GM12878 (cell line): ENCODE data around the gene C1orf232. TPM values are rescaled to one million over a fixed set of nuclear protein-coding genes. Genes with fewer than 3 reads are reported as not detected.

Source experiments
- ATAC-seq: fragments of 200-7000 bp; cut with Tn5 transposase; 3 replicates; pipeline ENCODE4 v1.9.1; 2020; ENCODE audit warnings: mild to moderate bottlenecking, moderate library complexity
- BruUV-seq: library from RNA; stranded (reverse); fragments of 400-500 nt; replicated peaks from 2 replicates; lab custom pipeline; 2021; lab: Mats Ljungman, UMichigan
- CTCF ChIA-PET: fragments of 300-600 bp; sonication (Branson Sonifier 250); formaldehyde crosslinking; extraction: SDS; loops from one replicate; lab custom pipeline; 2021; ENCODE audit warnings: inconsistent platforms; lab: Yijun Ruan, JAX
- POLR2A ChIA-PET: fragments of 350-600 bp; formaldehyde crosslinking; extraction: SDS; loops from one replicate; lab custom pipeline; 2021; ENCODE audit warnings: inconsistent platforms; lab: Charles Lee
- RAD21 ChIA-PET: fragments of 300-600 bp; sonication (Branson Sonifier 250); formaldehyde crosslinking; loops from one replicate; lab custom pipeline; 2023; ENCODE audit warnings: antibody characterized with exemption; ENCODE audit not compliant: unreplicated experiment; lab: Charles Lee
- SMC1A ChIA-PET: fragments of 300-600 bp; sonication (Branson Sonifier 250); formaldehyde crosslinking; loops from one replicate; lab custom pipeline; 2023; ENCODE audit not compliant: unreplicated experiment, uncharacterized antibody; lab: Charles Lee
- DNase-seq: peaks from one replicate; pipeline ENCODE4 v3.0.0-alpha.2; 2011; ENCODE audit warnings: low read depth, low spot score
- FAIRE-seq: peaks from 3 replicates; lab custom pipeline; 2011; peaks lifted over from hg19 to GRCh38; lab: Jason Lieb, UNC
- H2AFZ ChIP-seq: 2 replicates; pipeline ENCODE4 v1.6.0; 2011; ENCODE audit warnings: low read depth, low read length, control low read depth; ENCODE audit not compliant: control insufficient read depth
- H3K27ac ChIP-seq: 2 replicates; pipeline ENCODE4 v1.5.1; 2011; ENCODE audit warnings: control low read depth; ENCODE audit not compliant: control insufficient read depth, insufficient read depth
- H3K27me3 ChIP-seq, 2 experiments: replicated peaks in 1 of 2; 2 replicates each; pipeline versions ENCODE4 v1.6.0 to v1.6.1; 2011; ENCODE audit warnings: low read length in 1 of 2; ENCODE audit not compliant: control insufficient read depth in 2 of 2, insufficient read depth in 2 of 2
- H3K36me3 ChIP-seq, 2 experiments: 2 replicates each; pipeline ENCODE4 v1.5.1; 2011; ENCODE audit warnings: low read length in 1 of 2; ENCODE audit not compliant: control insufficient read depth in 2 of 2, insufficient read depth in 2 of 2
- H3K4me1 ChIP-seq: 2 replicates; pipeline ENCODE4 v1.6.1; 2011; ENCODE audit warnings: mild to moderate bottlenecking, low read length, moderate library complexity, mixed read lengths; ENCODE audit not compliant: control insufficient read depth, insufficient read depth
- H3K4me2 ChIP-seq: 2 replicates; pipeline ENCODE4 v1.6.0; 2011; ENCODE audit warnings: control low read depth; ENCODE audit not compliant: control insufficient read depth, insufficient read depth
- H3K4me3 ChIP-seq: fragments of 200-600 bp; sonication (generic); 2 replicates; pipeline ENCODE4 v1.5.1; 2016
- H3K79me2 ChIP-seq: 2 replicates; pipeline ENCODE4 v1.6.0; 2011; ENCODE audit warnings: low read length; ENCODE audit not compliant: control insufficient read depth, insufficient read depth
- H3K9ac ChIP-seq: 2 replicates; pipeline ENCODE4 v1.8.0; 2011; ENCODE audit warnings: low read length, control low read depth, mixed read lengths; ENCODE audit not compliant: control insufficient read depth, insufficient read depth
- H3K9me3 ChIP-seq: replicated peaks from 3 replicates; pipeline ENCODE4 v1.5.1; 2011; ENCODE audit warnings: mild to moderate bottlenecking, low read length; ENCODE audit not compliant: control insufficient read depth, insufficient read depth
- H4K20me1 ChIP-seq: 2 replicates; pipeline ENCODE4 v1.6.0; 2011; ENCODE audit not compliant: control insufficient read depth, insufficient read depth
- BMI1 ChIP-seq: fragments of 450-650 bp; IDR thresholded peaks from 2 replicates; pipeline ENCODE4 v1.6.1; 2016; ENCODE audit warnings: mild to moderate bottlenecking, moderate library complexity, borderline replicate concordance
- CREB1 ChIP-seq: IDR thresholded peaks from 2 replicates; pipeline ENCODE4 v1.6.1; 2012; ENCODE audit warnings: low read depth, mild to moderate bottlenecking, inconsistent platforms
- CUX1 ChIP-seq: IDR thresholded peaks from 2 replicates; pipeline ENCODE4 v1.6.1; 2012; ENCODE audit warnings: improper control_type of control experiment, low read depth, low read length; ENCODE audit not compliant: insufficient replicate concordance
- EED ChIP-seq: sonication (generic); IDR thresholded peaks from 2 replicates; pipeline ENCODE4 v1.6.1; 2016; ENCODE audit warnings: antibody characterized with exemption, low read depth
- FOXK2 ChIP-seq: fragments of 450-650 bp; IDR thresholded peaks from 2 replicates; pipeline ENCODE4 v1.6.1; 2017; ENCODE audit warnings: mild to moderate bottlenecking, moderate library complexity
- KAT2A ChIP-seq: conservative IDR thresholded peaks from 2 replicates; pipeline ENCODE4 v1.6.1; 2011; ENCODE audit warnings: low read depth, low read length; ENCODE audit not compliant: control insufficient read depth
- NKRF ChIP-seq: fragments of 450-650 bp; conservative IDR thresholded peaks from 2 replicates; pipeline ENCODE4 v1.6.1; 2017; ENCODE audit warnings: mild to moderate bottlenecking, moderate library complexity
- POLR2AphosphoS5 ChIP-seq: IDR thresholded peaks from 2 replicates; pipeline ENCODE4 v1.6.1; 2011; ENCODE audit warnings: mild to moderate bottlenecking, low read length, inconsistent platforms
- SREBF1 ChIP-seq: IDR thresholded peaks from 2 replicates; pipeline ENCODE4 v1.6.1; 2012; ENCODE audit warnings: mild to moderate bottlenecking, low read length
- TAF1 ChIP-seq: IDR thresholded peaks from 2 replicates; pipeline ENCODE4 v1.6.1; 2011; ENCODE audit warnings: mild to moderate bottlenecking, low read depth, low read length, borderline replicate concordance
- ZNF274 ChIP-seq: IDR thresholded peaks from one replicate; pipeline ENCODE4 v1.8.0; 2011; ENCODE audit not compliant: insufficient read length, insufficient read depth
- ZZZ3 ChIP-seq: IDR thresholded peaks from 2 replicates; pipeline ENCODE4 v1.6.1; 2011; ENCODE audit warnings: low read depth; ENCODE audit not compliant: control insufficient read depth, insufficient read length
- WGBS: methylation state at CpG from one replicate; pipeline ENCODE4 v1.1.6; 2016; ENCODE audit warnings: low lambda C conversion rate; ENCODE audit not compliant: insufficient replicate concordance, insufficient coverage; ENCODE audit errors: missing lambda C conversion rate; 5-methylcytosine and 5-hydroxymethylcytosine counted together
- in situ Hi-C: fragments of 300-500 bp; cut with MboI; formaldehyde crosslinking; loops from 9 replicates; pipeline ENCODE4 v1.14.3; 2018; ENCODE audit warnings: mixed read lengths
- intact Hi-C: fragments of 100-400 bp; cut with micrococcal nuclease; formaldehyde crosslinking; loops from one replicate; pipeline ENCODE4 v1.14.2; 2022; ENCODE audit not compliant: unreplicated experiment
- polyA plus RNA-seq, 11 experiments: library from polyadenylated mRNA; depleted of rRNA in 4 of 11; unstranded in 6 of 11; stranded (reverse) in 5 of 11; fragments of >200 nt; fragmentation: Nextera tagmentation in 4 of 11; fragmentation: Illumina TruSeq in 1 of 11; extraction: Ambion mirVana in 4 of 11; extraction: Trizol in 1 of 11; gene quantifications; 1 replicate in 1 of 11; 2 replicates in 10 of 11; pipeline versions ENCODE4 v1.2.1 to v1.2.3, GENCODE V29; 2011 to 2016; ENCODE audit warnings: inconsistent platforms in 2 of 11, missing spikeins in 2 of 11, low read depth in 1 of 11
- total RNA-seq, 4 experiments: library from RNA; depleted of rRNA in 3 of 4; stranded (reverse); fragments of >200 nt in 3 of 4; fragmentation: Illumina TruSeq in 1 of 4; extraction: Trizol in 1 of 4; gene quantifications; 2 replicates each; pipeline versions ENCODE4 v1.2.1 to v1.2.3, GENCODE V29; 2013 to 2021

C1orf232 gene
- total and polyA plus RNA-seq, 10 of the 15 experiments (the other 5 are each of a cell fraction or from before 2014, with no cell fraction given) = not detected

DNA sequence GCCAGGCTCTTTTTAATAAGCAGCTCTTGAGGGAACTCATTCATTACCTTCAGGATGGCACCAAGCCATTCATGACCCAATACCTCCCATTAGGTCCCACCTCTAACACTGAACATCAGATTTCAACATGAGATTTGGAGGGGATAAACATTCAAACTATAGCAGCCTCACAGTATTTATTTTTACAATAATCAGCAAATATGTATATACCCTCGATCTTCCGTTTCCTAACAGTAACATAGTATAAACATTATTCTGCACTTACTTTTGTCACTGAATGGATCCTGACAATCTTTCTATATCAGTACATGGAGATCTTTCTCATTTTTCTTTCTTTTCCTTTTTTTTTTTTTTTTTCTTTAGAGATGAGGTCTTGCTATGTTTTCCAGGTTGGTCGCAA lies 27.0 kb upstream of the C1orf232 start:
- Histone ChIP-seq H3K4me1 (no peaks in the 10 kb centered on the region), H3K9ac (no peak overlapping the region), H3K27me3 (no peaks in the 10 kb centered on the region), H3K4me2 (no peak overlapping the region), H4K20me1 (no peaks in the 10 kb centered on the region), H3K79me2 (no peaks in the 10 kb centered on the region), H3K4me3 (no peak overlapping the region), H3K27ac (no peak overlapping the region), H3K36me3 (no peaks in the 10 kb centered on the region), H2AFZ (no peak overlapping the region), H3K9me3 (no peaks in the 10 kb centered on the region)
- POLR2A ChIA-PET = no interaction called here
- RAD21 ChIA-PET = no interaction called here
- 43% methylated on average over 2 of the region's 3 CpGs for WGBS
- no peak for FAIRE-seq
- CTCF ChIA-PET = interaction anchor here (1.0 kb wide), 1 partner anchor 222 kb away, joined by 3 read pairs; no protein-coding TSS in a partner anchor
- intact Hi-C loops = no loop called here
- TF ChIP-seq KAT2A = no peak
- SMC1A ChIA-PET = no interaction called here
- in situ Hi-C loops = no loop called here
- no TSS peak for BruUV-seq
- DNase-seq = no peak
- ATAC-seq = no peak

GRCh38 chr1:26191739-26192138 lies 23.0 kb upstream of the C1orf232 start:
- no peak overlapping the region for H3K4me2 ChIP-seq
- H3K27ac ChIP-seq = no peak overlapping the region
- DNase-seq (no peak), FAIRE-seq (peak; percentile 75), ATAC-seq (peak; percentile 61)
- H3K36me3 ChIP-seq = no peaks in the 10 kb centered on the region
- no peaks in the 10 kb centered on the region for H3K79me2 ChIP-seq
- in situ Hi-C loops (no loop called here), intact Hi-C loops (no loop called here)
- WGBS = 0% methylated on average over 3 of the region's 3 CpGs
- H3K4me1 ChIP-seq = no peaks in the 10 kb centered on the region
- H3K9ac ChIP-seq = no peak overlapping the region
- BruUV-seq = no TSS peak
- no peaks in the 10 kb centered on the region for H3K9me3 ChIP-seq
- CTCF ChIA-PET = no interaction called here
- no peaks in the 10 kb centered on the region for H4K20me1 ChIP-seq
- no peak overlapping the region for H2AFZ ChIP-seq
- no peaks in the 10 kb centered on the region for H3K27me3 ChIP-seq
- no peak overlapping the region for H3K4me3 ChIP-seq
- RAD21 ChIA-PET = no interaction called here
- SMC1A ChIA-PET = no interaction called here
- POLR2A ChIA-PET = no interaction called here
- TF ChIP-seq BMI1 (no peak), CUX1 (no peak), ZNF274 (no peak), TAF1 (no peak), NKRF (no peak), POLR2AphosphoS5 (no peak), EED (peak; percentile 70), ZZZ3 (no peak), SREBF1 (no peak), CREB1 (peak; percentile 50; the same call in 1 of the 2 replicates), FOXK2 (no peak)
